PC-3 (cell line): Measurements from ENCODE around the gene BRF1. TPM values are rescaled to one million over a fixed set of nuclear protein-coding genes. Genes with fewer than 3 reads are reported as not detected.

ENCODE experiments used
- ATAC-seq: fragments of 200-7000 bp; cut with Tn5 transposase; 2 replicates; pipeline ENCODE4 v1.9.1; 2020; ENCODE audit warnings: mild to moderate bottlenecking, moderate library complexity
- BruUV-seq: library from RNA; stranded (reverse); fragments of 400-500 nt; replicated peaks from 2 replicates; lab custom pipeline; 2021; lab: Mats Ljungman, UMichigan
- CTCF ChIA-PET: fragments of 300-600 bp; sonication (Branson Sonifier 250); formaldehyde crosslinking; loops from one replicate; lab custom pipeline; 2022; ENCODE audit warnings: antibody characterized with exemption; lab: Charles Lee
- POLR2A ChIA-PET: fragments of 300-600 bp; sonication (Branson Sonifier 250); formaldehyde crosslinking; loops from one replicate; lab custom pipeline; 2022; ENCODE audit warnings: antibody characterized with exemption; ENCODE audit not compliant: unreplicated experiment; lab: Charles Lee
- DNase-seq: peaks from one replicate; pipeline ENCODE4 v3.0.0-alpha.2; 2015
- H2AFZ ChIP-seq: fragments of 300-600 bp; sonication (generic); 2 replicates; pipeline ENCODE4 v1.6.0; 2016; ENCODE audit warnings: antibody characterized with exemption, low read length
- H3F3A ChIP-seq: fragments of 300-600 bp; sonication (generic); one replicate; pipeline ENCODE4 v1.6.0; 2017; ENCODE audit warnings: antibody characterized with exemption, low read length, control low read depth, mild to moderate bottlenecking; ENCODE audit not compliant: unreplicated experiment
- H3K27ac ChIP-seq: fragments of 300-600 bp; sonication (generic); 2 replicates; pipeline ENCODE4 v1.5.1; 2016; ENCODE audit warnings: mild to moderate bottlenecking, low read length
- H3K27me3 ChIP-seq: fragments of 300-600 bp; sonication (generic); 2 replicates; pipeline ENCODE4 v1.6.1; 2016; ENCODE audit warnings: low read length, mixed read lengths
- H3K36me3 ChIP-seq: fragments of 300-600 bp; sonication (generic); 2 replicates; pipeline ENCODE4 v1.6.1; 2016; ENCODE audit warnings: low read depth, mixed run types, low read length, mixed read lengths
- H3K4me1 ChIP-seq: fragments of 300-600 bp; sonication (generic); 2 replicates; pipeline ENCODE4 v1.5.1; 2016; ENCODE audit warnings: low read length; ENCODE audit not compliant: insufficient read depth
- H3K4me2 ChIP-seq: fragments of 300-600 bp; sonication (generic); 2 replicates; pipeline ENCODE4 v1.6.0; 2016; ENCODE audit warnings: low read length
- H3K4me3 ChIP-seq: fragments of 300-600 bp; sonication (generic); 2 replicates; pipeline ENCODE4 v1.5.1; 2016; ENCODE audit warnings: mild to moderate bottlenecking, low read length, mixed read lengths
- H3K79me2 ChIP-seq: fragments of 300-600 bp; sonication (generic); 2 replicates; pipeline ENCODE4 v1.6.1; 2017; ENCODE audit warnings: low read length, mixed read lengths
- H3K9ac ChIP-seq: fragments of 300-600 bp; sonication (generic); 2 replicates; pipeline ENCODE4 v1.6.0; 2016; ENCODE audit warnings: mild to moderate bottlenecking, low read length
- H3K9me2 ChIP-seq: fragments of 300-600 bp; sonication (generic); replicated peaks from 2 replicates; pipeline ENCODE4 v1.6.1; 2016; ENCODE audit warnings: mixed run types, low read length, mixed read lengths
- H3K9me3 ChIP-seq: fragments of 300-600 bp; sonication (generic); 2 replicates; pipeline ENCODE4 v1.6.1; 2016; ENCODE audit warnings: low read length, mixed read lengths
- H4K20me1 ChIP-seq: fragments of 300-600 bp; sonication (generic); 2 replicates; pipeline ENCODE4 v1.6.1; 2016; ENCODE audit warnings: low read length, mixed read lengths
- EZH2 ChIP-seq: fragments of 300-600 bp; sonication (generic); IDR thresholded peaks from one replicate; pipeline ENCODE4 v1.6.1; 2017; ENCODE audit warnings: antibody characterized with exemption, mild to moderate bottlenecking, low read length; ENCODE audit not compliant: unreplicated experiment
- EZH2phosphoT487 ChIP-seq: fragments of 300-600 bp; sonication (generic); IDR thresholded peaks from 2 replicates; pipeline ENCODE4 v1.6.1; 2018; ENCODE audit warnings: mild to moderate bottlenecking, antibody characterized with exemption, low read length, borderline replicate concordance
- intact Hi-C: fragments of 100-400 bp; cut with micrococcal nuclease; formaldehyde crosslinking; loops from 2 replicates; pipeline ENCODE4 v1.9.0; 2023
- total RNA-seq: library from RNA; depleted of rRNA; stranded (reverse); fragments of >200 nt; gene quantifications from 2 replicates; pipeline ENCODE4 v1.2.3, GENCODE V29; 2014
- TF ChIP-seq, protein P1 (sequence below): fragments of 300-600 bp; sonication (generic); conservative IDR thresholded peaks from 2 replicates; pipeline ENCODE4 v1.5.1; 2017; ENCODE audit warnings: antibody characterized with exemption, low read depth, mild to moderate bottlenecking, low read length

Gene BRF1
- total RNA-seq, 1 experiment from 2014 or later = 55.8 TPM

- Histone ChIP-seq H3K4me3 (no peak overlapping the region), H3K4me2 (no peak overlapping the region), H3K27me3 (no peaks in the 10 kb centered on the region), H3K79me2 (peaks cover 26% of the 10 kb centered on the region), H3K27ac (no peak overlapping the region), H3K36me3 (no peaks in the 10 kb centered on the region), H4K20me1 (0 out of 2 replicates have a peak, but pooled peaks cover under 1% of the 10 kb centered on the region), H3K9me2 (no peaks in the 10 kb centered on the region), H2AFZ (no peak overlapping the region), H3F3A (no peaks in the 10 kb centered on the region), H3K9me3 (no peaks in the 10 kb centered on the region), H3K9ac (no peak overlapping the region), H3K4me1 (peaks cover 20% of the 10 kb centered on the region)
- POLR2A ChIA-PET = no interaction called here
- CTCF ChIA-PET = no interaction called here
- intact Hi-C loops = loop anchor here (5.0 kb wide), 1 partner anchor 78 kb away; no protein-coding TSS in a partner anchor
- BruUV-seq = no TSS peak
- no peak for DNase-seq
- TF ChIP-seq EZH2 (no peak), EZH2phosphoT487 (no peak)
- TF ChIP-seq, protein P1, sequence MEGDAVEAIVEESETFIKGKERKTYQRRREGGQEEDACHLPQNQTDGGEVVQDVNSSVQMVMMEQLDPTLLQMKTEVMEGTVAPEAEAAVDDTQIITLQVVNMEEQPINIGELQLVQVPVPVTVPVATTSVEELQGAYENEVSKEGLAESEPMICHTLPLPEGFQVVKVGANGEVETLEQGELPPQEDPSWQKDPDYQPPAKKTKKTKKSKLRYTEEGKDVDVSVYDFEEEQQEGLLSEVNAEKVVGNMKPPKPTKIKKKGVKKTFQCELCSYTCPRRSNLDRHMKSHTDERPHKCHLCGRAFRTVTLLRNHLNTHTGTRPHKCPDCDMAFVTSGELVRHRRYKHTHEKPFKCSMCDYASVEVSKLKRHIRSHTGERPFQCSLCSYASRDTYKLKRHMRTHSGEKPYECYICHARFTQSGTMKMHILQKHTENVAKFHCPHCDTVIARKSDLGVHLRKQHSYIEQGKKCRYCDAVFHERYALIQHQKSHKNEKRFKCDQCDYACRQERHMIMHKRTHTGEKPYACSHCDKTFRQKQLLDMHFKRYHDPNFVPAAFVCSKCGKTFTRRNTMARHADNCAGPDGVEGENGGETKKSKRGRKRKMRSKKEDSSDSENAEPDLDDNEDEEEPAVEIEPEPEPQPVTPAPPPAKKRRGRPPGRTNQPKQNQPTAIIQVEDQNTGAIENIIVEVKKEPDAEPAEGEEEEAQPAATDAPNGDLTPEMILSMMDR = no peak
- ATAC-seq = no peak
Measured at GRCh38 chr14:105169776-105170655, 130.8 kb downstream of the BRF1 start.

- ChIA-PET POLR2A (no interaction called here), CTCF (no interaction called here)
- intact Hi-C loops = loop anchor here (5.0 kb wide), 1 partner anchor 77 kb away; no protein-coding TSS in a partner anchor
- Histone ChIP-seq H3K9ac (no peak overlapping the region), H2AFZ (no peak overlapping the region), H3F3A (no peaks in the 10 kb centered on the region), H3K9me2 (no peaks in the 10 kb centered on the region), H3K27me3 (no peaks in the 10 kb centered on the region), H3K4me3 (peak overlapping the region; percentile 46), H3K4me2 (peak overlapping the region; percentile 59; the same call in 1 of the 2 replicates), H3K36me3 (no peaks in the 10 kb centered on the region), H3K9me3 (no peaks in the 10 kb centered on the region), H3K79me2 (peaks cover 35% of the 10 kb centered on the region), H4K20me1 (peaks cover 9% of the 10 kb centered on the region; the same call in 1 of the 2 replicates), H3K4me1 (peaks cover 21% of the 10 kb centered on the region), H3K27ac (no peak overlapping the region)
- DNase-seq = no peak
- ATAC-seq = peak; percentile 3; the same call in 1 of the 2 replicates
- no TSS peak for BruUV-seq
- TF ChIP-seq EZH2 (no peak), EZH2phosphoT487 (no peak)
- TF ChIP-seq, protein P1 = peak; percentile 51
Measured at GRCh38 chr14:105168979-105169507, 131.8 kb downstream of the BRF1 start.
